HEK293 (cell line): ENCODE data around the gene TRDMT1.

Experiments
- CTCF ChIA-PET: fragments of 350-600 bp; formaldehyde crosslinking; extraction: SDS; loops from one replicate; lab custom pipeline; 2021; ENCODE audit warnings: antibody characterized with exemption; lab: Yijun Ruan, JAX
- POLR2A ChIA-PET: fragments of 300-600 bp; formaldehyde crosslinking; extraction: SDS; loops from one replicate; lab custom pipeline; 2020; ENCODE audit warnings: antibody characterized with exemption, inconsistent platforms; lab: Yijun Ruan, JAX
- H3K27ac ChIP-seq: fragments of 200-500 bp; sonication (Bioruptor generic); 2 replicates; pipeline ENCODE4 v1.5.1; 2014; ENCODE audit warnings: low read depth, low read length, control low read depth, inconsistent platforms; ENCODE audit errors: extremely low read depth
- H3K36me3 ChIP-seq, 2 experiments: fragments of 200-500 bp in 1 of 2; sonication (Bioruptor generic) in 1 of 2; 1 replicate in 1 of 2; 2 replicates in 1 of 2; pipeline ENCODE4 v1.5.1; 2014 to 2017; ENCODE audit warnings: inconsistent platforms in 2 of 2, low read length in 2 of 2; ENCODE audit not compliant: control insufficient read depth in 2 of 2, insufficient read depth in 1 of 2
- H3K4me1 ChIP-seq: fragments of 200-500 bp; sonication (Bioruptor generic); 2 replicates; pipeline ENCODE4 v1.5.1; 2014; ENCODE audit warnings: mild to moderate bottlenecking, low read length, inconsistent platforms; ENCODE audit not compliant: control insufficient read depth, insufficient read depth
- H3K4me3 ChIP-seq: 2 replicates; pipeline ENCODE4 v1.5.1; 2011; ENCODE audit warnings: low read depth, mild to moderate bottlenecking, control low read depth, low read length, moderate library complexity
- H3K9me3 ChIP-seq: fragments of 200-500 bp; sonication (Bioruptor generic); 2 replicates; pipeline ENCODE4 v1.5.1; 2014; ENCODE audit warnings: low read depth, low read length, inconsistent platforms; ENCODE audit not compliant: control insufficient read depth, insufficient read depth
- KLF7 ChIP-seq: fragments of 450-650 bp; formaldehyde crosslinking; IDR thresholded peaks from 2 replicates; pipeline ENCODE4 v1.5.1; 2016; ENCODE audit warnings: missing biosample characterization, missing genetic modification characterization, borderline replicate concordance
- PRDM1 ChIP-seq: fragments of 450-650 bp; formaldehyde crosslinking; IDR thresholded peaks from 2 replicates; pipeline ENCODE4; 2016; ENCODE audit warnings: missing biosample characterization, missing genetic modification characterization
- SALL2 ChIP-seq: fragments of 450-650 bp; formaldehyde crosslinking; IDR thresholded peaks from 2 replicates; pipeline ENCODE4 v1.5.0; 2017; ENCODE audit warnings: missing biosample characterization, mild to moderate bottlenecking, missing genetic modification characterization, borderline replicate concordance
- SP3 ChIP-seq: fragments of 450-650 bp; formaldehyde crosslinking; IDR thresholded peaks from 2 replicates; pipeline ENCODE4 v1.5.1; 2016; ENCODE audit warnings: missing biosample characterization, missing genetic modification characterization
- YY2 ChIP-seq: fragments of 450-650 bp; formaldehyde crosslinking; IDR thresholded peaks from 2 replicates; pipeline ENCODE4 v1.5.1; 2016; ENCODE audit warnings: missing biosample characterization, missing genetic modification characterization
- ZBTB48 ChIP-seq: fragments of 450-650 bp; formaldehyde crosslinking; IDR thresholded peaks from 2 replicates; pipeline ENCODE4 v1.5.1; 2016; ENCODE audit warnings: missing biosample characterization, missing genetic modification characterization
- ZFHX2 ChIP-seq: fragments of 450-650 bp; formaldehyde crosslinking; conservative IDR thresholded peaks from 2 replicates; pipeline ENCODE4 v1.5.1; 2016; ENCODE audit warnings: missing biosample characterization, missing genetic modification characterization
- ZFP37 ChIP-seq: fragments of 450-650 bp; formaldehyde crosslinking; IDR thresholded peaks from 2 replicates; pipeline ENCODE4 v1.5.1; 2016; ENCODE audit warnings: missing biosample characterization, missing genetic modification characterization
- ZNF10 ChIP-seq: fragments of 450-650 bp; formaldehyde crosslinking; IDR thresholded peaks from 2 replicates; pipeline ENCODE4 v1.5.1; 2017; ENCODE audit warnings: missing biosample characterization, missing genetic modification characterization
- ZNF114 ChIP-seq: fragments of 450-650 bp; formaldehyde crosslinking; IDR thresholded peaks from 2 replicates; pipeline ENCODE4 v1.5.0; 2017; ENCODE audit warnings: missing biosample characterization, missing genetic modification characterization
- ZNF133 ChIP-seq: fragments of 450-650 bp; formaldehyde crosslinking; IDR thresholded peaks from 2 replicates; pipeline ENCODE4 v1.5.1; 2016; ENCODE audit warnings: missing biosample characterization, missing genetic modification characterization
- ZNF202 ChIP-seq: fragments of 450-650 bp; formaldehyde crosslinking; IDR thresholded peaks from 2 replicates; pipeline ENCODE4 v1.5.1; 2016; ENCODE audit warnings: missing biosample characterization, missing genetic modification characterization, borderline replicate concordance
- ZNF211 ChIP-seq: fragments of 450-650 bp; formaldehyde crosslinking; IDR thresholded peaks from 2 replicates; pipeline ENCODE4 v1.5.1; 2016; ENCODE audit warnings: low read depth, missing biosample characterization, missing genetic modification characterization
- ZNF221 ChIP-seq: fragments of 450-650 bp; formaldehyde crosslinking; IDR thresholded peaks from 2 replicates; pipeline ENCODE4 v1.5.1; 2017; ENCODE audit warnings: missing biosample characterization, missing genetic modification characterization, borderline replicate concordance
- ZNF366 ChIP-seq: fragments of 450-650 bp; formaldehyde crosslinking; conservative IDR thresholded peaks from 2 replicates; pipeline ENCODE4 v1.5.1; 2016; ENCODE audit warnings: missing biosample characterization, missing genetic modification characterization
- ZNF416 ChIP-seq: fragments of 450-650 bp; formaldehyde crosslinking; IDR thresholded peaks from 2 replicates; pipeline ENCODE4 v1.5.1; 2016; ENCODE audit warnings: missing biosample characterization, missing genetic modification characterization
- ZNF501 ChIP-seq: fragments of 450-650 bp; formaldehyde crosslinking; IDR thresholded peaks from 2 replicates; pipeline ENCODE4 v1.5.1; 2016; ENCODE audit warnings: missing biosample characterization, missing genetic modification characterization
- ZNF549 ChIP-seq: fragments of 450-650 bp; IDR thresholded peaks from 2 replicates; pipeline ENCODE4 v1.5.1; 2018; ENCODE audit warnings: missing biosample characterization, missing genetic modification characterization, mild to moderate bottlenecking, inconsistent platforms, moderate library complexity
- ZNF555 ChIP-seq: fragments of 450-650 bp; formaldehyde crosslinking; conservative IDR thresholded peaks from 2 replicates; pipeline ENCODE4 v1.5.1; 2017; ENCODE audit warnings: missing biosample characterization, mild to moderate bottlenecking, missing genetic modification characterization, inconsistent platforms
- ZNF560 ChIP-seq: fragments of 450-650 bp; formaldehyde crosslinking; IDR thresholded peaks from 2 replicates; pipeline ENCODE4 v1.5.1; 2017; ENCODE audit warnings: missing biosample characterization, missing genetic modification characterization, borderline replicate concordance
- ZNF654 ChIP-seq: fragments of 450-650 bp; formaldehyde crosslinking; IDR thresholded peaks from 2 replicates; pipeline ENCODE4 v1.5.1; 2016; ENCODE audit warnings: low read depth, missing biosample characterization, missing genetic modification characterization
- ZNF677 ChIP-seq: fragments of 450-650 bp; IDR thresholded peaks from 2 replicates; pipeline ENCODE4 v1.5.0; 2018; ENCODE audit warnings: missing biosample characterization, mild to moderate bottlenecking, missing genetic modification characterization, moderate library complexity
- ZNF843 ChIP-seq: fragments of 450-650 bp; formaldehyde crosslinking; IDR thresholded peaks from 2 replicates; pipeline ENCODE4 v1.5.1; 2016; ENCODE audit warnings: missing biosample characterization, missing genetic modification characterization
- TF ChIP-seq, protein P1 (sequence below): fragments of 450-650 bp; formaldehyde crosslinking; IDR thresholded peaks from 2 replicates; pipeline ENCODE4 v1.5.1; 2016; ENCODE audit warnings: missing biosample characterization, missing genetic modification characterization
- TF ChIP-seq, protein P2 (sequence below): fragments of 450-650 bp; formaldehyde crosslinking; IDR thresholded peaks from 2 replicates; pipeline ENCODE4 v1.5.1; 2016; ENCODE audit warnings: missing biosample characterization, missing genetic modification characterization
- TF ChIP-seq, protein P3 (sequence below): fragments of 450-650 bp; formaldehyde crosslinking; IDR thresholded peaks from 2 replicates; pipeline ENCODE4 v1.5.1; 2016; ENCODE audit warnings: missing biosample characterization, missing genetic modification characterization

The TRDMT1 gene

DNA sequence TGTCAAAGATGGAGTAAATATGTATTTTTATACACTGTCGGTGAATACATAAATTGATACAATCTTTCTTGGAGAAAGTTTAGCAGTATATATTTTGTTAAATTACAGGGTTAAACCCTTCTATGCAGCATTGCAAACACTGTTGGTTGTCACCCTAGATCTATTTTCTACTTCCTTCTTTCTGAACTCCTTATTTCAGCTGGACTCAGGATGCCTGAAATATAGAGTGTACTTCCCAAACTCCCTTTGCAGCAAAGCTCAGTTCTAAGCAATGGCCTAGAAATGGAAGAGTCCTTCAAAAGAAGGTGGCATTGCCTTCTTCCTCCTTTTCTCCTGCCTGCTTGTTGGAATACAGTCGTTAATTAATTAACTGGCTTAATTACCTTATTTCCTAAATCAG, 92.4 kb downstream of the TRDMT1 start:
- Histone ChIP-seq H3K27ac (no peak overlapping the region), H3K9me3 (no peaks in the 10 kb centered on the region), H3K4me1 (peaks cover 4% of the 10 kb centered on the region; the same call in 1 of the 2 replicates), H3K4me3 (no peak overlapping the region), H3K36me3 (no peaks in the 10 kb centered on the region)
- TF ChIP-seq ZBTB48, result no peak
- TF ChIP-seq ZNF221 (tag by site-specific recombination), result no peak
- TF ChIP-seq PRDM1 (tag by site-specific recombination), result no peak
- TF ChIP-seq, protein P1, sequence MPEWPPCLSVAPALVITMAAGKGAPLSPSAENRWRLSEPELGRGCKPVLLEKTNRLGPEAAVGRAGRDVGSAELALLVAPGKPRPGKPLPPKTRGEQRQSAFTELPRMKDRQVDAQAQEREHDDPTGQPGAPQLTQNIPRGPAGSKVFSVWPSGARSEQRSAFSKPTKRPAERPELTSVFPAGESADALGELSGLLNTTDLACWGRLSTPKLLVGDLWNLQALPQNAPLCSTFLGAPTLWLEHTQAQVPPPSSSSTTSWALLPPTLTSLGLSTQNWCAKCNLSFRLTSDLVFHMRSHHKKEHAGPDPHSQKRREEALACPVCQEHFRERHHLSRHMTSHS (tag by site-specific recombination), result no peak
- TF ChIP-seq ZFHX2, result no peak
- TF ChIP-seq YY2 (tag by site-specific recombination), result no peak
- TF ChIP-seq ZNF114 (tag by site-specific recombination), result no peak
- TF ChIP-seq ZNF202 (tag by site-specific recombination), result no peak
- POLR2A ChIA-PET, result no interaction called here
- CTCF ChIA-PET, result no interaction called here

DNA sequence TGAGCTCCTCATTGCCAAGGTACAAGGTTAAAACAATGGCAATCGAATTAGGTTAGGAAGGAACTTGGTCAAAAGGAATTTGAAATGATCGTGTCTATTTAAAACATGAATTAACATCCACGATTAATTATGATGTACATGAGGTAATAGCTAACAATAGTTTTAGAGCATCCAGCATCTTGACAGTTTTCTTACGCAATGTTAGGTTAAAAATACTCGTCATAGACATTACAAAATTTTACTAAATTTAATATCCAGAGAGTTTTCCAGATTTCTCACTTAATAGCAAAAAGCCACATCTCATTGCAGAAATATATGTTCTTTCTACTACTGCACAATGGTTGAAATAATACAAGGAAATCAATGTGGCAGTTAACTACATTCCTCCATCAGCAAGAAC, 94.5 kb downstream of the TRDMT1 start:
- no peaks in the 10 kb centered on the region for H3K36me3 ChIP-seq
- TF ChIP-seq ZNF501 (tag by site-specific recombination), result no peak
- no peak for TF ChIP-seq ZNF549 (tag by site-specific recombination)
- TF ChIP-seq, protein P2, sequence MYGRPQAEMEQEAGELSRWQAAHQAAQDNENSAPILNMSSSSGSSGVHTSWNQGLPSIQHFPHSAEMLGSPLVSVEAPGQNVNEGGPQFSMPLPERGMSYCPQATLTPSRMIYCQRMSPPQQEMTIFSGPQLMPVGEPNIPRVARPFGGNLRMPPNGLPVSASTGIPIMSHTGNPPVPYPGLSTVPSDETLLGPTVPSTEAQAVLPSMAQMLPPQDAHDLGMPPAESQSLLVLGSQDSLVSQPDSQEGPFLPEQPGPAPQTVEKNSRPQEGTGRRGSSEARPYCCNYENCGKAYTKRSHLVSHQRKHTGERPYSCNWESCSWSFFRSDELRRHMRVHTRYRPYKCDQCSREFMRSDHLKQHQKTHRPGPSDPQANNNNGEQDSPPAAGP (tag by site-specific recombination), result no peak
- no peak for TF ChIP-seq SALL2
- no peak for TF ChIP-seq ZNF560 (tag by site-specific recombination)
- TF ChIP-seq ZNF366 (tag by site-specific recombination), result no peak
- TF ChIP-seq ZNF654 (tag by site-specific recombination), result no peak
- no peak for TF ChIP-seq KLF7 (tag by site-specific recombination)
- TF ChIP-seq ZNF211 (tag by site-specific recombination), result no peak
- TF ChIP-seq ZNF843 (tag by site-specific recombination), result no peak
- no peak for TF ChIP-seq SP3 (tag by site-specific recombination)
- no peak for TF ChIP-seq PRDM1 (tag by site-specific recombination)
- no peak for TF ChIP-seq ZNF416 (tag by site-specific recombination)
- TF ChIP-seq, protein P3, sequence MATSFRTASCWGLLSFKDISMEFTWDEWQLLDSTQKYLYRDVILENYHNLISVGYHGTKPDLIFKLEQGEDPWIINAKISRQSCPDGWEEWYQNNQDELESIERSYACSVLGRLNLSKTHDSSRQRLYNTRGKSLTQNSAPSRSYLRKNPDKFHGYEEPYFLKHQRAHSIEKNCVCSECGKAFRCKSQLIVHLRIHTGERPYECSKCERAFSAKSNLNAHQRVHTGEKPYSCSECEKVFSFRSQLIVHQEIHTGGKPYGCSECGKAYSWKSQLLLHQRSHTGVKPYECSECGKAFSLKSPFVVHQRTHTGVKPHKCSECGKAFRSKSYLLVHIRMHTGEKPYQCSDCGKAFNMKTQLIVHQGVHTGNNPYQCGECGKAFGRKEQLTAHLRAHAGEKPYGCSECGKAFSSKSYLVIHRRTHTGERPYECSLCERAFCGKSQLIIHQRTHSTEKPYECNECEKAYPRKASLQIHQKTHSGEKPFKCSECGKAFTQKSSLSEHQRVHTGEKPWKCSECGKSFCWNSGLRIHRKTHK (tag by site-specific recombination), result no peak
- no peak for TF ChIP-seq ZNF10
- no peak for TF ChIP-seq ZFP37 (tag by site-specific recombination)
- no peak for TF ChIP-seq ZNF677 (tag by site-specific recombination)
- TF ChIP-seq ZNF133 (tag by site-specific recombination), result no peak
- no peak for TF ChIP-seq ZNF555
- H3K27ac ChIP-seq, result no peak overlapping the region
- no peak overlapping the region for H3K4me3 ChIP-seq
- ChIA-PET CTCF (interaction anchor here (0.6 to 0.7 kb wide), 2 partner anchors 279 to 718 kb away, joined by 3 to 5 read pairs; no protein-coding TSS in a partner anchor), POLR2A (no interaction called here)
- H3K4me1 ChIP-seq, result peaks cover 4% of the 10 kb centered on the region; the same call in 1 of the 2 replicates
- H3K9me3 ChIP-seq, result no peaks in the 10 kb centered on the region
